Body of pancreas (tissue), 4 donors: ENCODE results near the gene ANKRD29.

ENCODE experiments used
- CTCF ChIP-seq, 7 experiments: fragments of 450-650 bp in 4 of 7; fragments of 200-600 bp in 3 of 7; sonication (generic) in 3 of 7; IDR thresholded peaks; one replicate each; pipeline ENCODE4 v1.5.1; 2016 to 2019; ENCODE audit warnings: antibody characterized with exemption in 7 of 7
- POLR2A ChIP-seq, 3 donors: fragments of 450-650 bp; IDR thresholded peaks; one replicate each; pipeline ENCODE4 v1.6.1; 2016; ENCODE audit warnings: antibody characterized with exemption in 3 of 3, mild to moderate bottlenecking in 2 of 3

- TF ChIP-seq CTCF (IDR thresholded peaks at IDR 0.05) (peak in 2 of 7 experiments; percentile 26 to 29), POLR2A (IDR thresholded peaks at IDR 0.05) (no peak)
Measured at GRCh38 chr18:23640052-23640451, 22.7 kb downstream of the ANKRD29 start.
